GM18951 (cell line): ENCODE data around the gene PMPCA.

Experiments
- POLR2A ChIP-seq: IDR thresholded peaks from 4 replicates; pipeline ENCODE4 v1.6.1; 2011; ENCODE audit warnings: mild to moderate bottlenecking; ENCODE audit not compliant: insufficient read length, insufficient read depth; ENCODE audit errors: extremely low read depth
- in situ Hi-C: fragments of 300-500 bp; cut with MboI; formaldehyde crosslinking; loops from one replicate; pipeline ENCODE4 v1.12.0; 2022; ENCODE audit warnings: low sequenced_read_pairs, mixed read lengths, inconsistent platforms; ENCODE audit not compliant: unreplicated experiment

PMPCA gene

GRCh38 chr9:136368190-136368589 lies 42.3 kb upstream of the PMPCA start:
- in situ Hi-C loops, result no loop called here
- no peak for TF ChIP-seq POLR2A

GRCh38 chr9:136370037-136370436 lies 40.4 kb upstream of the PMPCA start:
- TF ChIP-seq POLR2A, result no peak
- in situ Hi-C loops, result no loop called here

DNA sequence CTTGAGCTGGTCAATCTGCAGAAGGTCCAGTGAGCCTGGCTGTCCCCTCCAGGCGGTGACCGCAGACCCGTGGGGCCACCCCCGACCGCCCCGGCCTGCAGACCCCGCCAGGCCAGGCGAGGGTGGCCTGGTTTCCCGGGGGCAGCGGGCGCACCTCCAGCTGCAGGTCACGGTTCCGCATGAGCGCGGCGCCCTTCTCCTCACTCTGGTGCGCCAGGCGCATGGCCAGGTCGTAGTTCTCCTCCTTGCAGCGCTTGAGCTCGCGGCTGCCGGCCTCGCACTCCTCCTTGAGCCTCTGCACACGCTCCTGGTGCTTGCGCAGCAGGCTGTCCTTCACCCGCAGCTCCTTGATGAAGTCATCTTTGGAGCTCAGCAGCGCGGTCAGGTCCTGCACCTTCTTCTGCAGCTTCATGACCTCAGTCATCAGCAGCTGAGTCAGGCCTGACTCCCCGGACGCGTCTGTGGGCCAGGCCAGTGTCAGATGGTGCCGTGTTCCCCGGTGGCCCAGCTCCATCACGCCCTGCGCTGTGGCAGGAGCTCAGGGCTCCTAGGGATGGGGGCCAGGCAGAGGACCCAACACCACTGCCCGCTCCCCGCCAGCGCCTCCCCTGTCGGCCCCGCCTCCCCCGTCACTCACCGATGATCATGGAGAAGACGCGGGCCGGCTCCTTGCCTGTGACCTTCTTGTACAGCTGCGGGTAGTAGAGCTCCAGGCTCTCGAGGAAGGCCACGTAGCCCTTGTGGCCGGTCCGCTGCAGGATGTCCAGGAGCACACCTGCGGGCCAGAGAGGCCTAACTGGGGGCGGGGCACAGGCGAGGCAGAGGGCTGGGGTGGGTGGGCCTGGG lies 39.5 kb upstream of the PMPCA start:
- in situ Hi-C loops, result no loop called here
- no peak for TF ChIP-seq POLR2A

GRCh38 chr9:136371533-136371880 lies 39.0 kb upstream of the PMPCA start:
- no peak for TF ChIP-seq POLR2A
- in situ Hi-C loops, result no loop called here

GRCh38 chr9:136372006-136372405 lies 38.5 kb upstream of the PMPCA start:
- no peak for TF ChIP-seq POLR2A
- in situ Hi-C loops, result no loop called here

DNA sequence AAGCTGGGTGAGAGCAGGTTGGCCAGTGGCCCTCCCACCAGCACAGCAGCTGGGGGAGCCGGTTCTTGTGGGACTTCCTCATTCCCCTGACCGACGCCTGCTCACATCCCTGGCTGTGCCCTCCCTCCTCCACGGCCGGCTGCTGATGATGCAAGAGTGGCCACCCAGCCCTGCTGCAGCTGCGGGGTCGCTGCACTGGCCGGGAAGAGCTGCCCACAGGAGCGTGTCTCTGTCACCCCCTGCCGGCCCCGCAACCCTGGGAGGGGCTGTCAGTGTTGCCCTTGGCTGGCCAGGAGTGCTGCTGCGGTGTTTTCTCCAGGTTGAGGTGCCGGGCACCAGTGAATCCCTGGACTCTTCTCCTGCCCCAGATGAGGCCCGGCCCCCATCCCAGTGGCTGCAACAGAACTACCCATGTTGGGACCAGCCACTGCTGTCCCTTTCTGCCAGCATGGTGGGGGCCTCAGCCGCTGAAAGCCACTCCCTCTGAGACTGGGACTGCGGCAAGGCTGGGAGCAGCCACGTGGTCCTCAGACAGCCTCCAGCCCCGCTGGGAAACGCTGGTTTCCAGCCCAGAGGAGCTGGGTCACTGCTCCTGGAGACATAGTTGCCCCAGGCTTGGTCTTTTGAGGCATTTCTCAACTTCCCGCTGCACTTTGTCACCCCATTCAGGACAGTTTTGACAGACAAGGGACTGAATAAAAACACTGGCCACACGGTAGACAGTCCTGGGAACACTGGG lies 37.7 kb upstream of the PMPCA start:
- in situ Hi-C loops, result no loop called here
- TF ChIP-seq POLR2A, result peak; percentile 23

- TF ChIP-seq POLR2A, result peak; percentile 24
- in situ Hi-C loops, result no loop called here
Measured at GRCh38 chr9:136373300-136374182, 36.9 kb upstream of the PMPCA start, which contains the start of gene CARD9. CARD9 (minus strand) TSS chr9:136373669; CDS start chr9:136372078, 1,591 bp downstream.

GRCh38 chr9:136374183-136374575 lies 36.3 kb upstream of the PMPCA start:
- in situ Hi-C loops, result no loop called here
- TF ChIP-seq POLR2A, result no peak

- in situ Hi-C loops, result no loop called here
- no peak for TF ChIP-seq POLR2A
Measured at GRCh38 chr9:136375096-136375495, 35.4 kb upstream of the PMPCA start.

- in situ Hi-C loops, result no loop called here
- peak; percentile 15 for TF ChIP-seq POLR2A
Measured at GRCh38 chr9:136376457-136376856, 34.0 kb upstream of the PMPCA start.

- in situ Hi-C loops, result no loop called here
- TF ChIP-seq POLR2A, result no peak
Measured at GRCh38 chr9:136377341-136378169, 32.9 kb upstream of the PMPCA start.
